ENCODE results near the gene IGDCC3. TPM values are rescaled to one million over a fixed set of nuclear protein-coding genes. Genes with fewer than 3 reads are reported as not detected.
"Not testable (repeated sequence)": the region's sequence is repeated elsewhere in the genome, so short reads cannot be mapped to it uniquely, and the experiment has no call there.

The IGDCC3 gene
- total RNA-seq, 4 donors from 2014 or later: not detected

DNA sequence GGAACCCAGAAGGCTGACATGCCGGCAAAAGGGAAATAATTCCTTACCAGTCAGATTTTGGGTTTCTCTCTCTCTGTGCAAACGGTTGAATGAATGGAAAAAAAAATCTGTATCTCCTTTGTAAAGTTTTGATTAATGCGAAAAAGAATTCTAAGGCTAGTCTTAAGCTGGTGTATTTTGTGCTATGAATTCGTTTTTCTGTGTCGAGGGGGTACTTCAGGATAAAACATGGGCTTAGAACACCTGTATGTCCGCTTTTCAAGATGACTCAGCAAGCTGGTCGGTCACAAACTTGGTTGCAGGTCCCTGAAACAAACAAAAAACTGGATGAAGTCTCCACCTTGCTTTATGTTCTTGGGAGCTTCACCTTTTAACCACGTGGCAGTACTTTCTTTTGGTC lies 28.5 kb downstream of the IGDCC3 start:
- Histone ChIP-seq H3K27ac (no peak overlapping the region), H3K9me3 (peaks cover 0 to 10% (median 2%) of the 10 kb centered on the region in 4 donors), H3K4me1 (no peaks in the 10 kb centered on the region), H3K36me3 (no peaks in the 10 kb centered on the region), H3K4me3 (no peak overlapping the region), H3K27me3 (peaks cover 0 to 8% of the 10 kb centered on the region in 2 donors)
- no peak for TF ChIP-seq POLR2A (IDR thresholded peaks at IDR 0.05)
- no peak for TF ChIP-seq EP300 (IDR thresholded peaks at IDR 0.05)
- TF ChIP-seq CTCF (IDR thresholded peaks at IDR 0.05): no peak
- WGBS, 2 donors: 80 to 81% methylated on average over 8 of the region's 8 CpGs
- no peak for DNase-seq (ENCODE audit: low spot score in 2 of 2)

GRCh38 chr15:65347756-65348155 lies 30.0 kb downstream of the IGDCC3 start:
- not testable (repeated sequence) for H3K27me3 ChIP-seq; H3K4me1 ChIP-seq; H3K4me3 ChIP-seq; H3K36me3 ChIP-seq; DNase-seq (ENCODE audit: low spot score in 2 of 2); H3K27ac ChIP-seq
- 85 to 89% methylated on average over 8 of the region's 8 CpGs for WGBS, 2 donors
- peaks cover 0 to 10% (median 2%) of the 10 kb centered on the region in 4 donors for H3K9me3 ChIP-seq

GRCh38 chr15:65346856-65347598 lies 30.8 kb downstream of the IGDCC3 start:
- H3K27ac ChIP-seq: no peak overlapping the region
- DNase-seq (ENCODE audit: low spot score in 2 of 2): no peak
- H3K36me3 ChIP-seq: no peaks in the 10 kb centered on the region
- no peaks in the 10 kb centered on the region for H3K27me3 ChIP-seq
- no peak overlapping the region for H3K4me3 ChIP-seq
- no peak for TF ChIP-seq CTCF (IDR thresholded peaks at IDR 0.05)
- no peak for TF ChIP-seq EP300 (IDR thresholded peaks at IDR 0.05)
- TF ChIP-seq POLR2A (IDR thresholded peaks at IDR 0.05): no peak
- H3K4me1 ChIP-seq: no peaks in the 10 kb centered on the region
- peaks cover 0 to 6% (median under 1%) of the 10 kb centered on the region in 4 donors for H3K9me3 ChIP-seq
- 61 to 66% methylated on average over 6 of the region's 6 CpGs for WGBS, 2 donors

- no peaks in the 10 kb centered on the region for H3K4me1 ChIP-seq
- no peaks in the 10 kb centered on the region for H3K36me3 ChIP-seq
- TF ChIP-seq EP300 (IDR thresholded peaks at IDR 0.05) (no peak), POLR2A (IDR thresholded peaks at IDR 0.05) (no peak), CTCF (IDR thresholded peaks at IDR 0.05) (no peak)
- DNase-seq (ENCODE audit: low spot score in 2 of 2): no peak
- H3K4me3 ChIP-seq: no peak overlapping the region
- H3K27me3 ChIP-seq: no peaks in the 10 kb centered on the region
- H3K9me3 ChIP-seq: no peaks in the 10 kb centered on the region
- WGBS, 2 donors: 55 to 63% methylated on average over 2 of the region's 2 CpGs
- no peak overlapping the region for H3K27ac ChIP-seq
Measured at GRCh38 chr15:65344914-65345275, 32.9 kb downstream of the IGDCC3 start.

DNA sequence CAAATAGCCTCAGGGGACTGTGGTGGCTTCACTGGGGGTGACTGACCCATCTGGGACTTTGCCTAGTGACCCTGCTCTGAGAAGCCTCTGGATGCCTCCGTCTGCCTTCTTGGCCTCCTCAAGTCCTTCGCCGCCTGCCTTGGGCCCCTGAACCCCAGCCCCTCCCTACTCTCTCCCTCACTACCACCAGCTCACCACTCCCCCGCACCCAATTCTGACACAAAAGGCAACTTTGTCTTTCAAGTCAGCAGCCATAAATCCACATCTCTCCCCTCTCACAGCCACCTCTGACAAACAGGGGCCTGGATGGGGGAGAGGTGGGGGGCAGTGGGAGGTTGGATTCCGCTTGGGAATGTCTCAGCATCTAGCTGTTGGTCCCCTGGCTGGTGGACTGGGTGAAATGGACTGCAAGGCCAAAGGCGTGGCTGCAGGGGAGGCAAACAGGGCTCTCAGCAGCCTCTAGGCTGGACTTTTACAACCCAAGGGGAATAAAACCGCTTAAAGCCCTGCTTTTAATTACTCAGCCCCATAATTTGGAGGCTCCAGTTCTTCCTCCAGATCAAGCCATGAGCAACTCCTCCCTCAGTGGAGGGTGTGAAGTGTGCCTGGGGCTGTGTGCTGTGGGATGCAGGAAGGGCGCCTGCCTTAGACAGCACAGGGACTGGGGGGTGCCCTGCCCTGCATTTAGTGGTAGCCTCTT lies 33.4 kb downstream of the IGDCC3 start:
- Histone ChIP-seq H3K4me1 (no peaks in the 10 kb centered on the region), H3K27ac (no peak overlapping the region), H3K4me3 (no peak overlapping the region), H3K27me3 (no peaks in the 10 kb centered on the region), H3K9me3 (no peaks in the 10 kb centered on the region), H3K36me3 (no peaks in the 10 kb centered on the region)
- no peak for TF ChIP-seq EP300 (IDR thresholded peaks at IDR 0.05)
- no peak for TF ChIP-seq POLR2A (IDR thresholded peaks at IDR 0.05)
- TF ChIP-seq CTCF (IDR thresholded peaks at IDR 0.05): no peak
- 57 to 58% methylated on average over 8 of the region's 8 CpGs for WGBS, 2 donors
- no peak for DNase-seq (ENCODE audit: low spot score in 2 of 2)

All from tibial nerve (tissue), 4 donors.